ENCODE results near the gene TPM3. TPM values are rescaled to one million over a fixed set of nuclear protein-coding genes. Genes with fewer than 3 reads are reported as not detected.
"Not testable (repeated sequence)": the region's sequence is repeated elsewhere in the genome, so short reads cannot be mapped to it uniquely, and the experiment has no call there.

TPM3 gene
- polyA plus RNA-seq, 3 donors, result 418 to 1,159 (median 1,153) TPM

DNA sequence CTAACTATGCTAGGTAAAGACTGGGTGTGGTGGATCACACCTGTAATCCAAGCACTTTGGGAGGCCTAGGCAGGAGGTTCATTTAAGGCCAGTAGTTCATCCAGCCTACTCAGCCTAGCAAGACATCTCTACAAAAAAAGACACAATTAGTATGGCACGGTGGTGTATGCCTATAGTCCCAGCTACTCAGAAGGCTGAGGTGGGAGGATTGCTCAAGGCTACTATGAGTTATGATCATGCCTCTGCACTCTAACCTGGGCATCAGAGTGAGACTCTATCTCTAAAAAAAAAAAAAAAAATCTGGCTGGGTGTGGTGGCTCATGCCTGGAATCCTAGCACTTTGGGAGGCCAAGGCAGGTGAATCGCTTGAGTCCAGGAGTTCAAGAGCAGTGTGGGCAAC lies 58.6 kb downstream of the TPM3 start:
- H3K27me3 ChIP-seq (ENCODE audit: control insufficient read depth in 2 of 2, insufficient read depth in 2 of 2, low read length in 2 of 2), result no peaks in the 10 kb centered on the region
- no peak overlapping the region for H3K4me3 ChIP-seq (replicated peaks in 1 of 3; ENCODE audit: low read depth in 2 of 3, low read length in 3 of 3)
- Mint-ChIP-seq H3K27me3 (ENCODE audit: low read depth in 3 of 3) (no peaks in the 10 kb centered on the region), H3K27ac (peak overlapping the region in 1 of 7 donors; percentile 13), H3K4me3 (no peak overlapping the region), H3K4me1 (peaks cover 15% of the 10 kb centered on the region), H3K9me3 (no peaks in the 10 kb centered on the region), H3K36me3 (no peaks in the 10 kb centered on the region)
- no peak overlapping the region for H3K27ac ChIP-seq (ENCODE audit: low read depth in 1 of 2, low read length in 2 of 2)
- peaks cover 17 to 21% of the 10 kb centered on the region in 2 donors for H3K4me1 ChIP-seq (ENCODE audit: control insufficient read depth in 1 of 2, insufficient read depth in 2 of 2, low read length in 2 of 2)
- H3K36me3 ChIP-seq (replicated peaks in 1 of 2; ENCODE audit: control insufficient read depth in 1 of 2, insufficient read depth in 2 of 2, low read length in 2 of 2), result no peaks in the 10 kb centered on the region
- 100% methylated on average over 1 of the region's 2 CpGs for WGBS (ENCODE audit: insufficient coverage)
- H2AFZ ChIP-seq (ENCODE audit: insufficient read depth, low read depth, low read length, poor library complexity, severe bottlenecking), result no peak overlapping the region
- DNase-seq, result no peak
- H3K4me2 ChIP-seq (replicated peaks; ENCODE audit: extremely low read depth, low read length, poor library complexity, severe bottlenecking), result no peak overlapping the region
- TF ChIP-seq, protein P1, sequence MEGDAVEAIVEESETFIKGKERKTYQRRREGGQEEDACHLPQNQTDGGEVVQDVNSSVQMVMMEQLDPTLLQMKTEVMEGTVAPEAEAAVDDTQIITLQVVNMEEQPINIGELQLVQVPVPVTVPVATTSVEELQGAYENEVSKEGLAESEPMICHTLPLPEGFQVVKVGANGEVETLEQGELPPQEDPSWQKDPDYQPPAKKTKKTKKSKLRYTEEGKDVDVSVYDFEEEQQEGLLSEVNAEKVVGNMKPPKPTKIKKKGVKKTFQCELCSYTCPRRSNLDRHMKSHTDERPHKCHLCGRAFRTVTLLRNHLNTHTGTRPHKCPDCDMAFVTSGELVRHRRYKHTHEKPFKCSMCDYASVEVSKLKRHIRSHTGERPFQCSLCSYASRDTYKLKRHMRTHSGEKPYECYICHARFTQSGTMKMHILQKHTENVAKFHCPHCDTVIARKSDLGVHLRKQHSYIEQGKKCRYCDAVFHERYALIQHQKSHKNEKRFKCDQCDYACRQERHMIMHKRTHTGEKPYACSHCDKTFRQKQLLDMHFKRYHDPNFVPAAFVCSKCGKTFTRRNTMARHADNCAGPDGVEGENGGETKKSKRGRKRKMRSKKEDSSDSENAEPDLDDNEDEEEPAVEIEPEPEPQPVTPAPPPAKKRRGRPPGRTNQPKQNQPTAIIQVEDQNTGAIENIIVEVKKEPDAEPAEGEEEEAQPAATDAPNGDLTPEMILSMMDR (IDR thresholded peaks at IDR 0.05), result no peak
- H3K79me2 ChIP-seq (ENCODE audit: insufficient read depth, low read length), result no peaks in the 10 kb centered on the region
- H4K20me1 ChIP-seq (ENCODE audit: insufficient read depth, low read length), result no peaks in the 10 kb centered on the region
- no peak overlapping the region for H3K9ac ChIP-seq (ENCODE audit: insufficient read depth, low read length, poor library complexity, severe bottlenecking)
- intact Hi-C loops (cut with micrococcal nuclease), result no loop called here
- no peaks in the 10 kb centered on the region for H3K9me3 ChIP-seq (replicated peaks in 1 of 2; ENCODE audit: control insufficient read depth in 1 of 2, insufficient read depth in 1 of 2, low read length in 2 of 2)

DNA sequence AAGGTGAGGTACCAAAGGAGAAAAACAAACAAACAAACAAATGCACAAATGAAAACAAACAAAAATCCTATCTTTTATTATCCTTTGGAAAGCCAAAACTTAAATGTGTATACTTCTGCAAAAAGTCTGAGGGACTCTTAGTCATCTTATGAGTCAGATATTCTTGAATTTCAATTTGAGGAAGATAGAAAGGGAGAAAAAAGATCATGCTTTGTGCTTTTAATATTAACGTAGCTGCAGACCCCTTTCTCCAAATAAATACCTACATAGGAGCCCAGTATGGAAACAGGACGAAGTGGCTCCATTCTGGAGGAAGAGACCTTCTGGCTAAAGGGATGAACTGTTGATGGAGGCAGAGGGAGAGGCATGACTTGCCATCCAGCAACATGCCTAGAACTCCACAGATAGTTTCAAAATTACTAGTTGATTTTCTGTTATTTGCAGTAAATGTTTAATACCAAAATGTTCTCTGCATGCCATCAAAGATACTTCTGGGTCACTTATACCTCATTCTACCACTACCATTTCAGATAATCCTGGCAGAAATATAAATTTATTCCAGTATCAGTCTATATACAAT lies 62.4 kb downstream of the TPM3 start:
- DNase-seq, result peak; percentile 37 to 66 (median 64)
- Mint-ChIP-seq H3K4me3 (peak overlapping the region in 1 of 2 donors; percentile 80), H3K9me3 (peaks cover 0 to 5% (median 3%) of the 10 kb centered on the region in 7 donors), H3K4me1 (peaks cover 15% of the 10 kb centered on the region), H3K27ac (peak overlapping the region; percentile 69 to 94 (median 87)), H3K36me3 (no peaks in the 10 kb centered on the region), H3K27me3 (ENCODE audit: low read depth in 3 of 3) (peaks cover 0 to 1% (median 0%) of the 10 kb centered on the region in 3 donors)
- Histone ChIP-seq H3K27ac (ENCODE audit: low read depth in 1 of 2, low read length in 2 of 2) (peak overlapping the region; percentile 32 to 73), H3K79me2 (ENCODE audit: insufficient read depth, low read length) (no peaks in the 10 kb centered on the region), H3K27me3 (ENCODE audit: control insufficient read depth in 2 of 2, insufficient read depth in 2 of 2, low read length in 2 of 2) (no peaks in the 10 kb centered on the region), H2AFZ (ENCODE audit: insufficient read depth, low read depth, low read length, poor library complexity, severe bottlenecking) (no peak overlapping the region), H3K4me3 (replicated peaks in 1 of 3; ENCODE audit: low read depth in 2 of 3, low read length in 3 of 3) (peak overlapping the region in 2 of 3 experiments; percentile 12 to 66), H3K9ac (ENCODE audit: insufficient read depth, low read length, poor library complexity, severe bottlenecking) (no peak overlapping the region), H3K4me2 (replicated peaks; ENCODE audit: extremely low read depth, low read length, poor library complexity, severe bottlenecking) (peak overlapping the region; percentile 71), H3K9me3 (replicated peaks in 1 of 2; ENCODE audit: control insufficient read depth in 1 of 2, insufficient read depth in 1 of 2, low read length in 2 of 2) (peaks cover 0 to 2% of the 10 kb centered on the region in 2 donors), H3K36me3 (replicated peaks in 1 of 2; ENCODE audit: control insufficient read depth in 1 of 2, insufficient read depth in 2 of 2, low read length in 2 of 2) (no peaks in the 10 kb centered on the region), H3K4me1 (ENCODE audit: control insufficient read depth in 1 of 2, insufficient read depth in 2 of 2, low read length in 2 of 2) (peaks cover 17 to 21% of the 10 kb centered on the region in 2 donors), H4K20me1 (ENCODE audit: insufficient read depth, low read length) (no peaks in the 10 kb centered on the region)
- TF ChIP-seq, protein P1 (IDR thresholded peaks at IDR 0.05), result no peak
- intact Hi-C loops (cut with micrococcal nuclease), result loop anchor here in 1 of 2 donors (10.0 kb wide), 1 partner anchor 55 kb away; no protein-coding TSS in a partner anchor
- no CpG with 5 or more reads among the region's 2 CpGs for WGBS (ENCODE audit: insufficient coverage)

DNA sequence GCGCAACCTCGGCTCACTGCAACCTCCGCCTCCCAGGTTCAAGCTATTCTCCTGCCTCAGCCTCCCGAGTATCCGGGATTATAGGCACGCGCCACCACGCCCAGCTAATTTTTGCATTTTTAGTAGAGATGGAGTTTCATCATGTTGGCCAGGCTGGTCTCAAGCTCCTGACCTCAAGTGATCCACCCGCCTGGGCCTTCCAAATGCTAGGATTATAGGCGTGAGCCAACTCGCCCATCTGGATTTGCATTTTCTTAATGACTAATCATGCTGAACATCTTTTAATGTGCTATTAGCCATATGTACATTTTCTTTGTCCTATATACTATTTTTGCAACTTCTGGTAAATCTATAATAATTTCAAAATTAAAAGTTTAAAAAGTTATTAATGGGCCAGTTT lies 68.7 kb downstream of the TPM3 start:
- not testable (repeated sequence) for H3K27ac Mint-ChIP-seq; H3K4me2 ChIP-seq (replicated peaks; ENCODE audit: extremely low read depth, low read length, poor library complexity, severe bottlenecking); H2AFZ ChIP-seq (ENCODE audit: insufficient read depth, low read depth, low read length, poor library complexity, severe bottlenecking); H3K9me3 ChIP-seq (replicated peaks in 1 of 2; ENCODE audit: control insufficient read depth in 1 of 2, insufficient read depth in 1 of 2, low read length in 2 of 2); H3K4me3 ChIP-seq (replicated peaks in 1 of 3; ENCODE audit: low read depth in 2 of 3, low read length in 3 of 3); H3K27me3 ChIP-seq (ENCODE audit: control insufficient read depth in 2 of 2, insufficient read depth in 2 of 2, low read length in 2 of 2); H4K20me1 ChIP-seq (ENCODE audit: insufficient read depth, low read length); H3K4me1 Mint-ChIP-seq; H3K36me3 ChIP-seq (replicated peaks in 1 of 2; ENCODE audit: control insufficient read depth in 1 of 2, insufficient read depth in 2 of 2, low read length in 2 of 2); H3K27ac ChIP-seq (ENCODE audit: low read depth in 1 of 2, low read length in 2 of 2); H3K27me3 Mint-ChIP-seq (ENCODE audit: low read depth in 3 of 3); H3K36me3 Mint-ChIP-seq; H3K4me1 ChIP-seq (ENCODE audit: control insufficient read depth in 1 of 2, insufficient read depth in 2 of 2, low read length in 2 of 2); H3K79me2 ChIP-seq (ENCODE audit: insufficient read depth, low read length); DNase-seq; H3K9ac ChIP-seq (ENCODE audit: insufficient read depth, low read length, poor library complexity, severe bottlenecking); H3K4me3 Mint-ChIP-seq
- intact Hi-C loops (cut with micrococcal nuclease), result loop anchor here in 1 of 2 donors (10.0 kb wide), 1 partner anchor 62 kb away; no protein-coding TSS in a partner anchor
- 100% methylated on average over 1 of the region's 11 CpGs for WGBS (ENCODE audit: insufficient coverage)
- H3K9me3 Mint-ChIP-seq, result peaks cover 0 to 11% (median 3%) of the 10 kb centered on the region in 7 donors

Measured in CD14-positive monocyte (primary cell).